ENCODE data around the gene NDRG4. TPM values are rescaled to one million over a fixed set of nuclear protein-coding genes. Genes with fewer than 3 reads are reported as not detected.

Gene NDRG4
- total and polyA plus RNA-seq, 2 experiments from 2014 or later: 8.6 to 8.7 TPM

- 82% methylated on average over 2 of the region's 2 CpGs for WGBS (ENCODE audit: low lambda C conversion rate, missing lambda C conversion rate)
- Histone ChIP-seq H3K9me3 (ENCODE audit: low read depth) (no peaks in the 10 kb centered on the region), H3K79me2 (no peaks in the 10 kb centered on the region)
Observed at GRCh38 chr16:58478427-58478826, 21.5 kb upstream of the NDRG4 start.

GRCh38 chr16:58481226-58481869 is 18.6 kb upstream of the NDRG4 start:
- Histone ChIP-seq H3K79me2 (no peaks in the 10 kb centered on the region), H3K4me3 (no peak overlapping the region), H3K27ac (no peak overlapping the region), H3K27me3 (no peaks in the 10 kb centered on the region), H3K9me3 (ENCODE audit: low read depth) (no peaks in the 10 kb centered on the region), H4K20me1 (ENCODE audit: insufficient read depth, poor library complexity, severe bottlenecking) (no peaks in the 10 kb centered on the region), H3K36me3 (replicated peaks; ENCODE audit: insufficient read depth, low read depth) (no peaks in the 10 kb centered on the region), H3K9me2 (replicated peaks; ENCODE audit: insufficient read depth) (no peaks in the 10 kb centered on the region), H3K4me2 (no peak overlapping the region), H3K4me1 (ENCODE audit: insufficient read depth) (no peaks in the 10 kb centered on the region), H2AFZ (no peak overlapping the region)
- WGBS (ENCODE audit: low lambda C conversion rate, missing lambda C conversion rate): 95% methylated on average over 11 of the region's 11 CpGs
- DNase-seq (ENCODE audit: low spot score): no peak
- TF ChIP-seq CTCF (IDR thresholded peaks at IDR 0.05; ENCODE audit: poor library complexity) (no peak), EZH2 (IDR thresholded peaks at IDR 0.05; ENCODE audit: borderline replicate concordance) (no peak), EZH2phosphoT487 (IDR thresholded peaks at IDR 0.05; ENCODE audit: low read depth, severe bottlenecking, unreplicated experiment) (no peak)

More at GRCh38 chr16:58478427-58478826, 21.5 kb upstream of the NDRG4 start:
- TF ChIP-seq EZH2 (IDR thresholded peaks at IDR 0.05; ENCODE audit: borderline replicate concordance): no peak
- no peak for TF ChIP-seq CTCF (IDR thresholded peaks at IDR 0.05; ENCODE audit: poor library complexity)
- TF ChIP-seq EZH2phosphoT487 (IDR thresholded peaks at IDR 0.05; ENCODE audit: low read depth, severe bottlenecking, unreplicated experiment): no peak
- Histone ChIP-seq H3K36me3 (replicated peaks; ENCODE audit: insufficient read depth, low read depth) (no peaks in the 10 kb centered on the region), H3K9me2 (replicated peaks; ENCODE audit: insufficient read depth) (no peaks in the 10 kb centered on the region), H3K4me2 (no peak overlapping the region), H3K4me1 (ENCODE audit: insufficient read depth) (no peaks in the 10 kb centered on the region), H3K27me3 (no peaks in the 10 kb centered on the region), H2AFZ (no peak overlapping the region), H4K20me1 (ENCODE audit: insufficient read depth, poor library complexity, severe bottlenecking) (no peaks in the 10 kb centered on the region), H3K27ac (no peak overlapping the region), H3K4me3 (no peak overlapping the region)
- DNase-seq (ENCODE audit: low spot score): no peak

GRCh38 chr16:58481931-58482330 is 18.0 kb upstream of the NDRG4 start:
- H3K9me3 ChIP-seq (ENCODE audit: low read depth): no peaks in the 10 kb centered on the region
- no peak overlapping the region for H2AFZ ChIP-seq
- H3K4me2 ChIP-seq: no peak overlapping the region
- H3K4me3 ChIP-seq: no peak overlapping the region
- DNase-seq (ENCODE audit: low spot score): no peak
- H3K27ac ChIP-seq: no peak overlapping the region
- WGBS (ENCODE audit: low lambda C conversion rate, missing lambda C conversion rate): 73% methylated on average over 8 of the region's 8 CpGs
- H3K79me2 ChIP-seq: no peaks in the 10 kb centered on the region
- no peaks in the 10 kb centered on the region for H3K4me1 ChIP-seq (ENCODE audit: insufficient read depth)
- H3K27me3 ChIP-seq: no peaks in the 10 kb centered on the region
- no peaks in the 10 kb centered on the region for H3K9me2 ChIP-seq (replicated peaks; ENCODE audit: insufficient read depth)
- H4K20me1 ChIP-seq (ENCODE audit: insufficient read depth, poor library complexity, severe bottlenecking): no peaks in the 10 kb centered on the region
- TF ChIP-seq CTCF (IDR thresholded peaks at IDR 0.05; ENCODE audit: poor library complexity): no peak
- TF ChIP-seq EZH2 (IDR thresholded peaks at IDR 0.05; ENCODE audit: borderline replicate concordance): no peak
- TF ChIP-seq EZH2phosphoT487 (IDR thresholded peaks at IDR 0.05; ENCODE audit: low read depth, severe bottlenecking, unreplicated experiment): no peak
- no peaks in the 10 kb centered on the region for H3K36me3 ChIP-seq (replicated peaks; ENCODE audit: insufficient read depth, low read depth)

Data from hepatocyte (in vitro differentiated cells).